SK-N-SH (cell line): Measurements from ENCODE around the gene ARHGAP4.

Experiments
- CHD2 ChIP-seq: fragments of 150-350 bp; IDR thresholded peaks from 2 replicates; pipeline ENCODE4 v1.6.1; 2018; ENCODE audit warnings: low read length; ENCODE audit not compliant: partially characterized antibody
- CTCF ChIP-seq: fragments of 200-600 bp; sonication (generic); IDR thresholded peaks from 2 replicates; pipeline ENCODE4 v1.6.1; 2017; ENCODE audit warnings: antibody characterized with exemption, mild to moderate bottlenecking, moderate library complexity
- GABPA ChIP-seq: IDR thresholded peaks from 2 replicates; pipeline ENCODE4 v1.4.0; 2012; ENCODE audit warnings: low read depth, mild to moderate bottlenecking
- GATA2 ChIP-seq: sonication (generic); formaldehyde crosslinking; IDR thresholded peaks from 2 replicates; pipeline ENCODE4 v1.5.0; 2020; ENCODE audit warnings: mild to moderate bottlenecking, missing genetic modification reagents
- MAX ChIP-seq: IDR thresholded peaks from 2 replicates; pipeline ENCODE4 v1.4.0; 2012; ENCODE audit warnings: low read depth
- NRF1 ChIP-seq: IDR thresholded peaks from 2 replicates; pipeline ENCODE4 v1.6.1; 2012; ENCODE audit warnings: low read depth, mild to moderate bottlenecking, low read length
- POLR2AphosphoS5 ChIP-seq: IDR thresholded peaks from 2 replicates; pipeline ENCODE4 v1.6.1; 2012; ENCODE audit warnings: low read depth, low read length
- RAD21 ChIP-seq: IDR thresholded peaks from 2 replicates; pipeline ENCODE4 v1.6.1; 2012; ENCODE audit warnings: mild to moderate bottlenecking, low read length
- RFX5 ChIP-seq: IDR thresholded peaks from 2 replicates; pipeline ENCODE4 v1.6.1; 2012; ENCODE audit warnings: mild to moderate bottlenecking, improper control_type of control experiment, low read length
- USF2 ChIP-seq: fragments of 150-350 bp; IDR thresholded peaks from 2 replicates; pipeline ENCODE4 v1.6.1; 2017; ENCODE audit warnings: antibody characterized with exemption, low read length, low read depth, borderline replicate concordance
- YY1 ChIP-seq: IDR thresholded peaks from 2 replicates; pipeline ENCODE4 v1.4.0; 2012; ENCODE audit warnings: low read depth, mild to moderate bottlenecking
- ZBTB33 ChIP-seq: IDR thresholded peaks from 2 replicates; pipeline ENCODE4 v1.4.0; 2012; ENCODE audit warnings: low read depth, borderline replicate concordance

- TF ChIP-seq CHD2 (no peak), POLR2AphosphoS5 (no peak), GATA2 (no peak), CTCF (no peak), ZBTB33 (no peak), NRF1 (no peak), GABPA (no peak), USF2 (no peak), RAD21 (no peak), MAX (no peak), RFX5 (no peak), YY1 (no peak)
Measured at GRCh38 chrX:153929576-153929975, 3.5 kb upstream of the ARHGAP4 start.
